RWPE2 (cell line): ENCODE measurements around the gene RPS6KA5.
"Not testable (repeated sequence)": the region's sequence is repeated elsewhere in the genome, so short reads cannot be mapped to it uniquely, and the experiment has no call there.

Experiments
- ATAC-seq: fragments of 200-7000 bp; cut with Tn5 transposase; 3 replicates; pipeline ENCODE4 v1.9.1; 2021; ENCODE audit warnings: low read depth
- DNase-seq: peaks from one replicate; pipeline ENCODE4 v3.0.0-alpha.2; 2020; ENCODE audit warnings: low spot score
- H3K27ac ChIP-seq: fragments of 450-650 bp; 2 replicates; pipeline ENCODE4 v1.5.1; 2017; ENCODE audit warnings: mild to moderate bottlenecking; ENCODE audit not compliant: poor library complexity, severe bottlenecking
- H3K27me3 ChIP-seq: fragments of 250-450 bp; sonication (Bioruptor Pico); 2 replicates; pipeline ENCODE4 v1.5.1; 2021; ENCODE audit warnings: mild to moderate bottlenecking, moderate library complexity; ENCODE audit not compliant: insufficient read depth, poor library complexity, severe bottlenecking
- H3K36me3 ChIP-seq: fragments of 250-450 bp; sonication (Bioruptor Pico); 2 replicates; pipeline ENCODE4 v1.5.1; 2020; ENCODE audit warnings: low read depth, mild to moderate bottlenecking, moderate library complexity
- H3K4me1 ChIP-seq: fragments of 250-450 bp; sonication (Bioruptor Pico); 2 replicates; pipeline ENCODE4 v1.5.1; 2021; ENCODE audit warnings: mild to moderate bottlenecking, moderate library complexity; ENCODE audit not compliant: insufficient read depth, poor library complexity, severe bottlenecking
- H3K4me3 ChIP-seq: fragments of 250-450 bp; sonication (Bioruptor Pico); 2 replicates; pipeline ENCODE4 v1.5.1; 2021; ENCODE audit warnings: mild to moderate bottlenecking, moderate library complexity; ENCODE audit not compliant: severe bottlenecking
- H3K9me3 ChIP-seq: fragments of 250-450 bp; sonication (Bioruptor Pico); 2 replicates; pipeline ENCODE4 v1.5.1; 2021; ENCODE audit warnings: mild to moderate bottlenecking, moderate library complexity; ENCODE audit not compliant: severe bottlenecking
- TF ChIP-seq, protein P1 (sequence below): fragments of 450-650 bp; IDR thresholded peaks from one replicate; pipeline ENCODE4 v1.5.1; 2017; ENCODE audit warnings: mild to moderate bottlenecking, moderate library complexity; ENCODE audit not compliant: poor library complexity, severe bottlenecking

RPS6KA5 gene

DNA sequence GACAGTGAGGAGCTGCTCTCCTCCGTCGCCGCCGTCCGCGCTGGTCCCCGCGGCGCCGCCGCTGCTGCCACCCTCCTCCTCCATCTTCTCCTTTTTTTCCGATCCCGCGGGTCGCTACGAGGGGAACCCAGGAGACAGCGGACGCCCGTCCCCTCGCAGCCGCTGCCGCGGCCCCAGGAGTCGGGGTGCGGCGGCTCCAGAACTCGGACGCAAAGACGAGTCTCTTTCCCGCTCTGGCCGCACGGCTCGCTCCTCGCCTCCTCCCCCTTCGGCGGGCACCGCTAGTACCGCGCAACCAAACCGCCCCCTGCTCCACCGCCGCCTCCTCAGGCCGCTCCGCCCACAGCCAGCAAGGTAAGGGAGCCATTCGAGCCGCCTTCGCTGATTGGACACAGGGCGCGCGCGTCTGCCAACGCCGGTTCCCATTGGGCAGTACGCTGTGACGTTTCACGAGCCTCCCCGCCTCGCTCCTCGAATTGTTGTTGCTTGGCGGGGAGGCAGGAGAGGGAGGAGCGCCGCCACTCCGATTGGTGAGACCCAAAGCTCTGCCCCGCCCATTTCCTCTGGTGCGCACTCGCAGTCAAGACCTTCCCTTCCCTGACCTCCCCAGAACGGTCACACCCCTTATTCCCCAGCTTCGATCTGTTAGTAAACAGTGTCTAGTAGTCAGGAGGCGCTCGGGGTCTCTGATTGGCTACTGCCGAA is at the start of gene RPS6KA5:
Gene RPS6KA5, minus strand, starts transcription at position 291 of the 705 bp plus-strand sequence. Its CDS starts 207 bp downstream, at position 84.
- H3K27ac ChIP-seq = peak within 1 kb of the TSS; percentile 52
- H3K4me3 ChIP-seq = peak within 1 kb of the TSS; percentile 77
- H3K9me3 ChIP-seq = no peaks in the 10 kb centered on the region
- H3K36me3 ChIP-seq = no peaks in the 10 kb centered on the region
- peaks cover 10% of the 10 kb centered on the region for H3K4me1 ChIP-seq
- peak; percentile 91 for ATAC-seq
- DNase-seq = peak; percentile 100
- TF ChIP-seq, protein P1, sequence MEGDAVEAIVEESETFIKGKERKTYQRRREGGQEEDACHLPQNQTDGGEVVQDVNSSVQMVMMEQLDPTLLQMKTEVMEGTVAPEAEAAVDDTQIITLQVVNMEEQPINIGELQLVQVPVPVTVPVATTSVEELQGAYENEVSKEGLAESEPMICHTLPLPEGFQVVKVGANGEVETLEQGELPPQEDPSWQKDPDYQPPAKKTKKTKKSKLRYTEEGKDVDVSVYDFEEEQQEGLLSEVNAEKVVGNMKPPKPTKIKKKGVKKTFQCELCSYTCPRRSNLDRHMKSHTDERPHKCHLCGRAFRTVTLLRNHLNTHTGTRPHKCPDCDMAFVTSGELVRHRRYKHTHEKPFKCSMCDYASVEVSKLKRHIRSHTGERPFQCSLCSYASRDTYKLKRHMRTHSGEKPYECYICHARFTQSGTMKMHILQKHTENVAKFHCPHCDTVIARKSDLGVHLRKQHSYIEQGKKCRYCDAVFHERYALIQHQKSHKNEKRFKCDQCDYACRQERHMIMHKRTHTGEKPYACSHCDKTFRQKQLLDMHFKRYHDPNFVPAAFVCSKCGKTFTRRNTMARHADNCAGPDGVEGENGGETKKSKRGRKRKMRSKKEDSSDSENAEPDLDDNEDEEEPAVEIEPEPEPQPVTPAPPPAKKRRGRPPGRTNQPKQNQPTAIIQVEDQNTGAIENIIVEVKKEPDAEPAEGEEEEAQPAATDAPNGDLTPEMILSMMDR = peak; percentile 42
- H3K27me3 ChIP-seq = no peaks in the 10 kb centered on the region

DNA sequence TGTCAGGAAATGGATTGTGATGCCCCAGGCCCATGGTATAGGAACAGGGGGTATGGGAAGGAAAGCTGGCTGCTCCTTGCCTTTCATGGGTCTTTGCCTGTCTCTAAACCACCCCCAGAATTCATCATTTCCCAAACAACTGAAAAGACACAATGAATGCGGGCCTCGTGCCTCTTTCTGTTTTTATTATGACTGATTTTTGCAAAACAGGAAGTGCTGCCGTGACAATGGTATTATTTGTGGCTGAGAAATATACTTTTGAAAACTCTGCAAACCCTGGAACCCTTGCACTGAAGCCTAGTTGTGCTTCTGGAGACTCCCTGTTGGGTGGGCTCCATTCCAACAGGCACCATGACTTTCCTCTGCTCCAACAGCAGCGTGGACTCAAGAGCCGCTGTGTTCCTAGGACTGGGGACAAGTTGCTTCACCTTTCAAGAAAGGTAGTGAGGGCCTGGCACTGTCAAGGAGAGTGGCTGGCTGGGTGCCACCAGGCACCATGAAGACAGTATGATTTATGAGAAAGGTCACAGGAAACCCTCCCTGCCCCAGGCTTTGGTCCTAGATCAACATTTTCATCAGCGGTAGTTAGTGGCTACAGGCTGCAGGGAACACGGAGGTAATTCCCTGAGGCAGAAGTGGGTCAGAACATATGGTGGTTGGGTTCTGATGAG is 48.6 kb upstream of the RPS6KA5 start:
- Histone ChIP-seq H3K4me1 (peaks cover 4% of the 10 kb centered on the region), H3K36me3 (no peaks in the 10 kb centered on the region), H3K9me3 (no peaks in the 10 kb centered on the region), H3K27me3 (no peaks in the 10 kb centered on the region), H3K4me3 (no peak overlapping the region), H3K27ac (no peak overlapping the region)
- no peak for ATAC-seq
- TF ChIP-seq, protein P1 = no peak
- DNase-seq = no peak

DNA sequence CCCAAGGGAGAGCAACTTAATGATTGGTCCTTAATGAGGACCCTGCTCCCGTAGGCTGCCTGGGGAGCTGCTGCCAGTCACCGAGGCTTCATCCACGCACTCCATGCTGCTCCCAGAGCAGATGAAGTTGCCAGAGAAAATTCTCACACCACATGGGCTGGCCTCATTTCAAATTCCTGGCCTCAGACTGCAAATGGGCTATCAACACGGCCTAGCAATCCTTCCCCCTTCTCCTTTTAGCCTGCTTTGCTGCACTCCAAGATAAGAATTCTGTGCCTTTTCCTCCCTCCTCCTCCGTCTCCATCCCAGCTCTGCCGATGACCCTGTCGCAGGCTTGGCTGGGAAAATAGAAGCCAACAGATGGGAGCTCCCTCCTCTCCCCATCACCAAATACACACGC is 42.7 kb upstream of the RPS6KA5 start:
- TF ChIP-seq, protein P1 = no peak
- no peak for DNase-seq

DNA sequence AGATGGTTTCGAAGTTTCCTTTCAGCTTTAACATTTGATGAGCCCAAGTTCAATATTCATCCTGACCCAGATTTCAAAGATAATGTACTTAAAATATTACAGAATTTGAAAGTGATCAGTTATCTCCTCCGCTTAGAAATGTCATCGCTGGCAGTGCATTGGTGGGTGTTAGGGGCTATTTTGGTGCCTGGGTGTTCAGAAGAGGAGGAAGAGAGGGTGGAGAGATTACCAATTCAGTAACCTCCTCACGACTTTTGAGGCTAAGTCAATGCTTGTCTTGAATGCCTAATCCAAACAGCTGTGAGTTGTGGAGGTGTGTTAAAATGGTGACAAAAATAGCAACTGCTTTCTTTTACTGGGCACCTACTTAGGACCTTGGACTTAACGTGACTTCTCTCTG is 39.7 kb upstream of the RPS6KA5 start:
- TF ChIP-seq, protein P1 = no peak
- ATAC-seq (no peak), DNase-seq (no peak)
- H3K9me3 ChIP-seq = no peaks in the 10 kb centered on the region
- H3K4me3 ChIP-seq = no peak overlapping the region
- H3K36me3 ChIP-seq = no peaks in the 10 kb centered on the region
- no peaks in the 10 kb centered on the region for H3K27me3 ChIP-seq
- peaks cover 6% of the 10 kb centered on the region for H3K4me1 ChIP-seq
- H3K27ac ChIP-seq = no peak overlapping the region

More for the DNA sequence above, 42.7 kb upstream of the RPS6KA5 start:
- H3K4me3 ChIP-seq = no peak overlapping the region
- ATAC-seq = no peak
- no peak overlapping the region for H3K27ac ChIP-seq
- H3K36me3 ChIP-seq = no peaks in the 10 kb centered on the region
- H3K27me3 ChIP-seq = no peaks in the 10 kb centered on the region
- no peaks in the 10 kb centered on the region for H3K9me3 ChIP-seq
- H3K4me1 ChIP-seq = peaks cover 6% of the 10 kb centered on the region

DNA sequence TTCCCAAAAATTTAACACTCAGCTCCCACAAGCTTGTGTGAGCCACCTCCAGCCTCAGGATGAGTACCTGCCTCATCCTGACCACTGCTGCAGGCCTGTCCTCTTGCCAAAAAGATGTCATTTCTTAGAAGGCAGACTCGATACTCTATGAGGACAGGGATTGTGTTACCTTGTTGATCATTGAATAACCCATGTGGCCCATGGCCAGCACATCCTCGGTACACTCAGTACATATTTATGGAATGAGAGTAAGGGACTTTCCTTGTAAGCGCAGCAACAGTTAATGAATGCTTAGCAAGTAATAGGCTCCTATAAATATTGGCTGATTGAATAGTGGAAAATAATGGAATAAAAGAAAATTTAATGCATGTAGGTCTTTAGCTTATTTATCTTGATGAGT is 38.1 kb upstream of the RPS6KA5 start:
- Histone ChIP-seq H3K4me3 (no peak overlapping the region), H3K27me3 (no peaks in the 10 kb centered on the region), H3K9me3 (no peaks in the 10 kb centered on the region), H3K27ac (no peak overlapping the region), H3K4me1 (peaks cover 6% of the 10 kb centered on the region), H3K36me3 (no peaks in the 10 kb centered on the region)
- ATAC-seq = no peak
- no peak for DNase-seq
- TF ChIP-seq, protein P1 = no peak

DNA sequence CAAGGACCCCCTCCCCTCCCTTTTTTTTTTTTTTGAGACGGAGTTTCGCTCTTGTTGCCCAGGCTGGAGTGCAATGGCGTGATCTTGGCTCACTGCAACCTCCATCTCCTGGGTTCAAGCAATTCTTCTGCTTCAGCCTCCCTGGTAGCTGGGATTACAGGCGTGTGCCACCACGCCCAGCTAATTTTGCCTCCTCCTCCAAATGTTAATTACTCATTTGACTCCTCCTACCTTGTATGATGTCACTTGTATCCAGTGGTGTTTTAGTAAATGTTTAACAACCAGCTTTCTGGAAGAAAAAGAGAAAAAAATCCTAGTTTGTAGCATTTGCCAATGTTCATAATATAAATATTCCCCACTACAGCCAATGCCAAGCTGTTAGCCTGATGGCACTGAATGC is 37.2 kb upstream of the RPS6KA5 start:
- not testable (repeated sequence) for H3K9me3 ChIP-seq, H3K27ac ChIP-seq, H3K4me3 ChIP-seq, H3K36me3 ChIP-seq, DNase-seq, H3K4me1 ChIP-seq, ATAC-seq, H3K27me3 ChIP-seq
